HG03097 (cell line): ENCODE data around the gene LYG2.
"Not testable (repeated sequence)": the region's sequence is repeated elsewhere in the genome, so short reads cannot be mapped to it uniquely, and the experiment has no call there.

Source experiments
- ATAC-seq: cut with Tn5 transposase; IDR thresholded peaks from one replicate; pipeline ENCODE4 v1.9.1; 2021; ENCODE audit not compliant: unreplicated experiment, low FRiP score

LYG2 gene

GRCh38 chr2:99201959-99202678 lies 53.3 kb downstream of the LYG2 start:
- ATAC-seq, result no peak

DNA sequence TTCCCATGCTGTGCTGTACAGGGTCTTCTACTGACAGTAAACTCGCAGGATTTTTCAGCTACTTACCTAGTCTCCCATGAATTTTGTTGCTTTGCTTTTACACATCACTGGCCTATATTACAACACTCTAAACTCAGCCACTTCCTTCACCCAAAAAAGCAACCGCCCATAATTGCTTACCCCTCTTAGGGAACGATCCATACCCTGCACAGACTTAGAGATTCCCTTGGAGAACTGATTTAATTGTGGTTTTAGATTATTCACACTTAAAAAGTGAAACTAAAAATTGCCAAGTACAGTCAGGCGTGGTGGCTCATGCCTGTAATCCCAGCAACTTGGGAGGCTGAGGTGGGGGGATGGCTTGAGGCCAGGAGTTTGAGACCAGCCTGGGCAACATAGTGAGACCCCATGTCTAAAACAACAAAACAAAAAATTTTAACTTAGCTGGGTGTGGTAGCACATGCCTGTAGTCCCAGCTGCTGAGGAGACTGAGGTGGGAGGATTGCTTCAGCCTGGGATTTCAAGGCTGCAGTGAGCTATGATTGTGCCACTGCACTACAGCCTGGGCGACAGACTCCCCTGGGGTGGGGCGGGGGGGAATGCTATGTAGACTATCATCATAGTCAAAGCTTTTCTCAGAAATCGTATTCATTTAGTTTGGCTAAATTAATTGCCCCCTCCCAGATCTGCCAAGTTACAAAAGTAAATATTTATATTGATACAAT lies 55.2 kb downstream of the LYG2 start:
- ATAC-seq, result no peak

GRCh38 chr2:99198103-99198841 lies 57.2 kb downstream of the LYG2 start:
- ATAC-seq, result no peak

DNA sequence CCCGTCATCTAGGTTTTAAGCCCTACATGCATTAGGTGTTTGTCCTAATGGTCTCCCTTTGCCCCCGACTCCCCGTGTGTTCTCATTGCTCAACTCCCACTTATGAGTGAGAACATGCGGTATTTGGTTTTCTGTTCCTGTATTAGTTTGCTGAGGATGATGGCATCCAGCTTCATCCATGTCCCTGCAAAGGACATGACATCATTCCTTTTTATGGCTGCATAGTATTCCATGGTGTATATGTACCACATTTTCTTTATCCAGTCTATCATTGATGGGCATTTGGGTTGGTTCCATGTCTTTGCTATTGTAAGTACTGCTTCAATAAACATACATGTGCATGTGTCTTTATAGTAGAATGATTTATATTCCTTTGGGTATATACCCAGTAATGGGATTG lies 63.1 kb downstream of the LYG2 start:
- ATAC-seq, result not testable (repeated sequence)
